ENCODE results near the gene POLG. TPM values are rescaled to one million over a fixed set of nuclear protein-coding genes. Genes with fewer than 3 reads are reported as not detected.
"Not testable (repeated sequence)": the region's sequence is repeated elsewhere in the genome, so short reads cannot be mapped to it uniquely, and the experiment has no call there.

The POLG gene
- total RNA-seq, 1 donor from 2014 or later = 56.6 TPM

GRCh38 chr15:89291934-89292438, 42.6 kb downstream of the POLG start:
- no peaks in the 10 kb centered on the region for H3K9me3 ChIP-seq
- no peak overlapping the region for H3K27ac ChIP-seq
- TF ChIP-seq CTCF (IDR thresholded peaks at IDR 0.05) = no peak
- intact Hi-C loops (cut with DNase I) = no loop called here
- no peak for DNase-seq
- no peaks in the 10 kb centered on the region for H3K36me3 ChIP-seq
- no peaks in the 10 kb centered on the region for H3K27me3 ChIP-seq
- no peaks in the 10 kb centered on the region for H3K4me1 ChIP-seq
- no peak overlapping the region for H3K4me3 ChIP-seq
- no peak for ATAC-seq

GRCh38 chr15:89283201-89283600, 51.4 kb downstream of the POLG start:
- Histone ChIP-seq H3K4me3 (no peak overlapping the region), H3K36me3 (no peaks in the 10 kb centered on the region), H3K9me3 (no peaks in the 10 kb centered on the region), H3K4me1 (no peaks in the 10 kb centered on the region), H3K27me3 (no peaks in the 10 kb centered on the region), H3K27ac (no peak overlapping the region)
- ATAC-seq (no peak), DNase-seq (no peak)
- no peak for TF ChIP-seq CTCF (IDR thresholded peaks at IDR 0.05)
- intact Hi-C loops (cut with DNase I) = no loop called here

GRCh38 chr15:89282631-89283030, 52.0 kb downstream of the POLG start:
- H3K27ac ChIP-seq = no peak overlapping the region
- no peak for TF ChIP-seq CTCF (IDR thresholded peaks at IDR 0.05)
- intact Hi-C loops (cut with DNase I) = no loop called here
- no peak for ATAC-seq
- no peaks in the 10 kb centered on the region for H3K9me3 ChIP-seq
- H3K4me1 ChIP-seq = no peaks in the 10 kb centered on the region
- no peak for DNase-seq
- no peaks in the 10 kb centered on the region for H3K36me3 ChIP-seq
- no peak overlapping the region for H3K4me3 ChIP-seq
- no peaks in the 10 kb centered on the region for H3K27me3 ChIP-seq

- no peaks in the 10 kb centered on the region for H3K36me3 ChIP-seq
- no peak for DNase-seq
- no peak overlapping the region for H3K27ac ChIP-seq
- H3K9me3 ChIP-seq = no peaks in the 10 kb centered on the region
- no peak for ATAC-seq
- H3K4me3 ChIP-seq = no peak overlapping the region
- intact Hi-C loops (cut with DNase I) = no loop called here
- H3K4me1 ChIP-seq = no peaks in the 10 kb centered on the region
- H3K27me3 ChIP-seq = no peaks in the 10 kb centered on the region
- no peak for TF ChIP-seq CTCF (IDR thresholded peaks at IDR 0.05)
These were observed 56.3 kb downstream of the POLG start for GRCh38 chr15:89278307-89278706.

GRCh38 chr15:89277281-89277680, 57.3 kb downstream of the POLG start:
- H3K4me1 ChIP-seq; H3K27ac ChIP-seq; H3K36me3 ChIP-seq; DNase-seq; H3K4me3 ChIP-seq; H3K9me3 ChIP-seq; intact Hi-C loops (cut with DNase I); H3K27me3 ChIP-seq; ATAC-seq: not testable (repeated sequence)

Small RNA genes within 50 kb of the gene (microRNA-seq; reads per million reads assigned to microRNA genes)
- gene MIR6766 (ENCODE audit: borderline microRNAs expressed) = not detected
- not detected for gene MIR9-3 (ENCODE audit: borderline microRNAs expressed)

Other genes starting within 250 kb of the POLG start
- gene ABHD2, start 246.4 kb downstream of the POLG start, total RNA-seq = 182 TPM
- gene RLBP1, start 113.2 kb downstream of the POLG start, total RNA-seq = not detected
- 4.1 TPM for gene FANCI, start 90.8 kb downstream of the POLG start, total RNA-seq
- not detected for gene RHCG, start 161.8 kb upstream of the POLG start, total RNA-seq
- gene TICRR, start 240.6 kb upstream of the POLG start, total RNA-seq = 0.09 TPM

Data from upper lobe of right lung (tissue), 1 donor.